GF-D8 (cell line): ENCODE data around the gene KIAA0408.

ENCODE experiments used
- DNase-seq: peaks from one replicate; lab custom pipeline; 2025; lab: John Stamatoyannopoulos, UW

The KIAA0408 gene

DNA sequence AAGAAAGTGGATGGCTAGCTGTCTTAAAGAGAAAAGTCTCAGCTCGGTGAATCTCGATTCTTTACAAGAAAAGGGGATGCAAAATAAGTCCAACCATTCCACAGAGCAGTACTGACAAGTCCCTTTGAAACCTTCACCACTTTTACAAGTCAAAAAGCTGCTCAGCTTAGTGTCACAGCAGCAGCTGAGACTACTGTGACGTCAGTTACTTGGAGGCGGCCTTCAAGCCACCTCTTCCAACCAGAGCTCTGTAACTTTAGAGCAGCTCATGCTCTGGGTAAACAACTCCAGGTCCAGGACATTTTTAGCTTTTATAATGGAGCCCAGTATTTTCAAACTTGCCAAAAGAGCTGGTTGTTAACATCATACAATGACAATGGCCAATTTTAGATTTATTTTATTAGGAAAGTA lies at the start of gene KIAA0408:
TSS of gene KIAA0408 (minus strand) at position 159 of the 411 bp plus-strand sequence. CDS start 5,408 bp downstream, outside the sequence.
- DNase-seq, result no peak

DNA sequence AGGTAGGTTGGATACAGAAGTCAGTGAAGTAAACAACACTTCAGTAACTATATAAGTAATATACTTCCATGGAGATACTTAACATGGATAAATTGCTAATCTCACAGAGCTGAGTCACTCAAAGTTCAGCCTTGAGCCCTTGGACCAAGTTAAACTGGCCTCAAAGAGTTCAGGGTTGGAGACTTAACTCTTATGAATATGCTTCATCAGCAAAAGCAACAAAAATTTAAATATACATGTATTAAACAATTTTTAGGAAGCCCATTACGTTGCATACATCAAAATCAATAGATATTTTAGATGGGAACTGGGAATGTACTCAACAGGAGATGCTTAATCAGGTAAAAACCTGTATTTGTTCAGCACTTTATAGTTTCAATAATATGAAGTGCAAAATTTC lies 47.7 kb upstream of the KIAA0408 start:
- no peak for DNase-seq

DNA sequence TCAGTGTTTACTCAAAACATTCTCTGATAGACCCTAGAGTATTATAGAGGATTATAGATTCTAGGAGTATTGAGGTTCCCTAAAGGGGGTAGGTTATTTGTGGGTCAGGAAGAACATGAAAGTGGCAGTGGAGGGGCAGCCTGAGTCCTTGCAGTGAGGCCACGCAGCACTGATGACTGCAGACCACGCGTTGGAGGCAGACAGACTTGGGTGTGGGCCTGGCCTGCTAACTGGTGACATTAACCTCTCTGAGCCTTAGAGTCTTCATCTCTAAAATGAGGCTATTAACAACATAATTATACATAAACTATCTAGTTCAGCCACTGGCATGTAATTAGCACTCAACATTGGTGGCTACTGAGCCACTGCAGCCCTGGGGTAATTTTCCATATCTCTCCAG lies 43.8 kb upstream of the KIAA0408 start:
- DNase-seq, result no peak

- DNase-seq, result no peak
Observed at GRCh38 chr6:127497410-127497809, 38.2 kb upstream of the KIAA0408 start.

- DNase-seq, result no peak
Observed at GRCh38 chr6:127496471-127496870, 37.3 kb upstream of the KIAA0408 start.

- DNase-seq, result no peak
Observed at GRCh38 chr6:127494240-127494767, 35.1 kb upstream of the KIAA0408 start.

- DNase-seq, result no peak
Observed at GRCh38 chr6:127489248-127489647, 30.1 kb upstream of the KIAA0408 start.

DNA sequence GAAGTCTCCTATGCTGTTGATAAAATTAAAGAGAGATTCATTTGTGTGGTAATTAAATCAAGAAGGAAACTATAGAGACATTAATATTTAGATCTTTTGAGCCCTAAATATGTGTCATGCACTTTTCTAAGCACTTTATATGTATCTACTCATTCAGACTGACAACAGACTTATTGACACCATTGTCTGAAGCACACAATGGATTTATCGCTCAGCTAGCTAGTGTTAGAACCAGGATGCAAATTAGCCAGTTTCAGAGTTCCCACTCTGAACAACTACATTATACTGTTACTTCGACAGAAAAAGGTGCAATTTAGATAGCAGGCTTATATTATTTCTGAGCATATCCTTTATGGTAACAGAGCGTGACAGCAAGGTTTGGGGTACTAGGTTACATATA lies 27.7 kb upstream of the KIAA0408 start:
- DNase-seq, result no peak

- DNase-seq, result no peak
Observed at GRCh38 chr6:127484212-127484863, 25.1 kb upstream of the KIAA0408 start.

DNA sequence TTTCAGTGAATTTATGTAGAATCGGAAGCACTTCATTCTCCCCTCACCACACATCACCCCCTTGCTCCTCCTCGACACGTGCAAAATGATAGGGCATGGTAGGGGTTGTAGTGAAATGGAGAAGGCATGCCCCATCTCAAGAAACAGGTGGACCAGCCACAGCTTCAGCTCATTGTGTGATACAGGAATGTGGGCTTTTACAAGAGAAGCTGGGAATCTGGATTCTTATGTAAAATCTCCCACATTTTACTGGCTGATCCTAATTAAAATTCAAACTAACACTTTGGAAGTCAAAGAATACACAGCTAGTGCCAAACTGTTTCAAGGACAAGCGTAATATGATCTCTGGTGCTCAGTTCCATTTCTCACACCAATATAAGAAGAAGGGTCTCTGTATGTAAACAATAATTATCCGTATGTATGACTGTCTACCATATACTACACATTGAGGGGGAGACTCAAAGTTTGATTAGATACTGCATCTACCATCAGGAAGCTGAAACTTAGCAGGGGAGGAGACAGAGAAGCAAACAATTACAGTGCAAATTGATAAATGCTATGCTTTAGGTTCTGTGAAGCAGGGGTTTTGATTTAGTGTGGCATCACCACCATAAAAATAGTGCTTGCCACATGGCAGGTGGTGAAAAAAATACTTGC lies 24.3 kb upstream of the KIAA0408 start:
- DNase-seq, result no peak

- DNase-seq, result no peak
Observed at GRCh38 chr6:127482325-127482724, 23.1 kb upstream of the KIAA0408 start.

DNA sequence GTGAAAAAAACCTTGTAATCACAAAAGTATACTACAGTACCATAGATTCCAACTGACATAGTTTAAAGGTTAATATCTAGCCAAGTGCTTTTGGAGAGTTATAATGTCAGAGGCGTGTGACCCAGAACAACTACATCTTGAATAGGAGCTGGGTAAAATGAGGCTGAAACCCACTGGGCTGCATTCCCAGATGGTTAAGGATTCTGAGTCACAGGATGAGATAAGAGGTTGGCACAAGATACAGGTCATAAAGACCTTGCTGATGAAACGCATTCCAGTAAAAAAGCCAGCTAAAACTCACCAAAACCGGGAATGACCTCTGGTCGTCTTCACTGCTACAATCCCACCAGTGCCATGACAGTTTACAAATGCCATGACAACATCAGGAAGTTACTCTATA lies 22.4 kb upstream of the KIAA0408 start:
- no peak for DNase-seq

DNA sequence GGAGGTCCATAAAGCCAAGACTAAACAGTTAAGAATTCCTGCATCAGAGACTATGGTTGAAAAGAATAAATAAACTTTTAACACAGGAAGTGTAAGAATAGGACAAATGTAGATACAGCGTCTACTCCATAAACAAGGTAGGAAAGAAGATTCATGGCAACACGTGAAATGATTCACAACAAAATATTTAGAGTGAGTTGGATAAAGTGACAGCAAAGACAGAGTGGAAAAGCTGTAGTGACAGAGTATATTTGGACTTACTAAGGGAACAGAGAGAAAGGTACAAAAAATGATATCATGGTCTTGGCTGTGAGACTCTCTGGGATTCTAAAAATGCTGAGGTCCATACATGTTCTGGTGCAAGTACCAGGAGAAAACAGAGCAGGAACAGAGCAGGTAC lies 21.9 kb upstream of the KIAA0408 start:
- no peak for DNase-seq

DNA sequence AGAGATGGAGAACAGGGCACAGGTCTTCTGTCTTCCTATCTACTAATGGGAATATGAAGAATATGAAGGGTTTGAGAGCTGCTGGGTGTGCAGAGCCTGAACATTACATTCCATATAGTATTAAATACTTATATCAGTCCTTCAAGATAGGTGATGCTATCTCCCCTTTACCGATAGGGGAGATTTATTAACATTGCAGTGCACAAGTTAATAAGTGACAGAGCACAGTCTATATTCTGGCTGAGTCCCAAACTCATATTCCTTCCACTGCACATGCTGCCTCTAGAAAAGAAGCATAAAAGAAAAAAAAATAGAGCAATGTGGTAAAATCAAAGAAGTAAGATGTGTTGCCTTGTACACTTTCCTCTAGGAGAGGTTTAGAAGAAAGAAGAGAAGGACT lies 18.5 kb upstream of the KIAA0408 start:
- no peak for DNase-seq

DNA sequence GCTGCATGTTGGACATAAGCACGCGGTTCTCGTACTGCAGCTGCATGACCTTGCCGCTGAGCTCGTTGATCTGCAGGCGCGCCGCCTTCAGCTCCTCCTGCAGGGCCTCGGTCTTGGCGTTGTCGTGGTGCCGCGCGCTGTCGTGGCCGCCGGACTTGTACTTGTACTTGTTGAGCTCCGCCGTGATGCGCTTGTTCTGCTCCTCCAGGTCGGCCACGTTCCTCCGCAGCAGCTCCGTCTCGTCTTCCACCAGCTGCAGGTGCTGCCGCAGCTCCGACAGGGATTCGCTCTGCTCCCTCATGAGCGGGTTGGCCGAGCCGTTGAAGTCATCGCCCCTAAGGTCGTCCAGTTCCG lies 16.6 kb upstream of the KIAA0408 start:
- DNase-seq, result no peak

- DNase-seq, result no peak
Observed at GRCh38 chr6:127475135-127475822, 16.1 kb upstream of the KIAA0408 start.

DNA sequence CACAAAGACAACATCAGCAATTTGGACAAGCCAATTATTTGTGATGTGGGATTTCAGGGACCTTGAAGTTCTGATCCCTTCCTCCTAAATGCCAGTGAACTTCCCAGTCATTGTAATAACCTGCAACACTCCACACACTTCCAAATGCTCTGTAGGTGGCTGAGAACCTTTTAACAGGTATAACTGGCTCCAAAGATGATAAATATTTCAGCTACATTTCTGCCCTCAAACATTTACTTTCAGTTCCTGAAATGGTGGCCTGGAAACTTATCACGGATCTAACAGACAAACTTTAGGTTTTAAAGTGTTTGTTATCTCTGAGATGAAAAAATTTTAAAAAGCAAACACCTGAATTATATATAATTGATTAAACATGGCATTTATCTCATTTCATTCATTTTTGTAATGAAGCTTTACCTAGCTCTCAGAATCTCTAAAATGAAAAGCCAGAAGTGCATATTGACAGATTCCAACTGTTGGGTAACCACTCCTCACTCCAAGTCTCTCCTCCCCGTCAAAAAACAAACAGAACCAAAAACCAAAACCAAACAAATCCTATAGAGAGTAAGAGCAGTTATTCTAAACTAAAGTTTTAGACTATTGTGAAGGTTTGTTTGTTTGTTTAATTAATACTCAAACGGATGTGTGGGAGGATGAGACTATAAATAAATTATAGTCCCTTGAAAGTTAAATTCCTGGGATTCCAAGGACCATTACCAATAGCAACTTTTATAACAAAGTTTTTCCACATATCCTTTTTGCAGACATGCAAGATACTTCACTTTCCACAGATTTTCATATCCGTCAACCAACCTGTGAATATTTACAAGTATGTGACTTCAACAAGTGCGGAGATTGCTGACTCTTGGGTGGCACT lies 12.4 kb upstream of the KIAA0408 start:
- no peak for DNase-seq

GRCh38 chr6:127468936-127469335 lies 9.7 kb upstream of the KIAA0408 start:
- DNase-seq, result no peak

GRCh38 chr6:127466416-127466815 lies 7.2 kb upstream of the KIAA0408 start:
- no peak for DNase-seq

DNA sequence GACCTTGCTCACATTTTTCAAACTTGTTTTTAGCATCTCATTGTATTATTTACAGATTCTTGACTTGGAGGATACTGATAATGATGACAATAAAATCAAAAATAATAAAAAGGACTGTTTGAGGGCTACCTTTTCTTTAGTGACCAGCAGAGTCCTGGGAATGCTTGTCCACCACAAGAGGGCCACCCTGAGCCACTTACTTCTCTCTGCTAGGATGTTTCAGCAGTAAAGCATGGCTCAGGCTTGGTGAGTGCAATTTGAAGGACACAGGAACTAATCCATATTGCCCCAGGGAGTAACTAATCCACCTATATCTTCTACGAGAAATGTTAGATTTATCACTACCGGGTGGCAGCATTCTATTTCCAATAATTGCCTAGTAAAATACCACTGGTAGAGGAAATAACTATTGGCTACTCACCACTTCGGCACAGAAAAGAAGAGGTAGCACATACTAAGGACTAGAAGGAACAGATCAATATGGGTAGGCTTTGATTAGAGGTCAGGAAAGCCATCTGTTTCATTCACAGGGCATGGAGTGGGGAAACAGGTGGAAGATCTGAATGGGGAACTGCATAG lies 5.8 kb upstream of the KIAA0408 start:
- peak; percentile 3 for DNase-seq

DNA sequence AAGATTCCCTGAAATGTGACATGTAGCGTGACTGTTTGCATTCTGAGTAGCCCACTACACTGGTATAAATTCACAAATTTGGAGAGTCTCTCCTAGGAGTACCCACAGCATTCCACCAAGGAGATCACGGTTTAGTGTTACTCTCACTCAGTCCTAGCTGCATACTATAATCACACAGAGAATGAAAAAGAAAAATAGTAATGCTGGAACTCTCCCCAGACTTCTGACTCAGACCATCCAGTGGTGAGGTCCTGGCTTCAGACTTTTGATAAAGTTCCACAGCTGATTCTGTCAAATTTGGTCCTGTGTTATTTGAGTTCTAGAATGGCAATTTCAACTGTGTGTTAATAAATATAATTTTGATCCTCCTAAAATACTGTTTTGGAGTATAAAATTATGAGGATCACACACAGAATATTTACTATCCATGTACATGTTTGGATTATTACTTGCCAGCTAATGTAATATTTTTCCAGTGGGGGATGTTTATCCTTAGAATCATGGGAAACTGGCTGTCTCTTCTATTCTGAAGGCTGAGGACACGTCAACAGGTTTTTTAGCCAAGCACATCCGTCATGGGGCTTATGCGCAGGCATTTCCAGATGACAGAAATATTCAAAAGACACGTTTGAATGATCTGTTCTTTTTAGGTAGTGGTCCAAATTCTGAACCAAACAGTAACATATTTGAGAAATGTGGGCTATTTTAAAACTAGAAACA lies 5.1 kb upstream of the KIAA0408 start:
- no peak for DNase-seq
